T-helper 9 cell (primary cell): Measurements from ENCODE around the gene SMIM22.

Experiments
- DNase-seq: peaks from one replicate; pipeline ENCODE4 v3.0.0-alpha.2; 2020

SMIM22 gene

DNA sequence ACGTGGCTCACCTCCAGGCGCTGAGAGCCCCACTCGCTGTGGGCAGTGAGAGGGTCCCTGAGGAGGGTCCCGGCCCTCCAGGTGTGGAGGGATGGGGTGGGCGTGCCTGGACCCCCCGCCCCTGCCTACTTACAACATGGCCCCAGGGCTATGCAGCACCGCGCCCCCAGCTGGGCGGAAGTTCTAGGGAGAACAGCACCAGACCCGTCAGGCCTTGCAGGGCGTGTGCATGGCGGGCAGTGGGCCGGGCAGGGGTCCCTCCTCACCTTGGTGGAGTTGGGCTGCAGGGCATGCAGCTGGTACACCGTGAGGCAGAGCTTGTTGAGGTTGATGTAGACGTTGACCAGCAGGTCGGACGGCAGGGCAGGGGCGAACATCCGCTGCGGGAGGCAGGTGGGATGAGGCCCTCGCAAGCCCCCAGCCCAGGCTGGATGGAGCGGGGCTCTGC lies 2.7 kb downstream of the SMIM22 start:
- no peak for DNase-seq

GRCh38 chr16:4798456-4798855 lies 3.3 kb downstream of the SMIM22 start:
- DNase-seq, result no peak

DNA sequence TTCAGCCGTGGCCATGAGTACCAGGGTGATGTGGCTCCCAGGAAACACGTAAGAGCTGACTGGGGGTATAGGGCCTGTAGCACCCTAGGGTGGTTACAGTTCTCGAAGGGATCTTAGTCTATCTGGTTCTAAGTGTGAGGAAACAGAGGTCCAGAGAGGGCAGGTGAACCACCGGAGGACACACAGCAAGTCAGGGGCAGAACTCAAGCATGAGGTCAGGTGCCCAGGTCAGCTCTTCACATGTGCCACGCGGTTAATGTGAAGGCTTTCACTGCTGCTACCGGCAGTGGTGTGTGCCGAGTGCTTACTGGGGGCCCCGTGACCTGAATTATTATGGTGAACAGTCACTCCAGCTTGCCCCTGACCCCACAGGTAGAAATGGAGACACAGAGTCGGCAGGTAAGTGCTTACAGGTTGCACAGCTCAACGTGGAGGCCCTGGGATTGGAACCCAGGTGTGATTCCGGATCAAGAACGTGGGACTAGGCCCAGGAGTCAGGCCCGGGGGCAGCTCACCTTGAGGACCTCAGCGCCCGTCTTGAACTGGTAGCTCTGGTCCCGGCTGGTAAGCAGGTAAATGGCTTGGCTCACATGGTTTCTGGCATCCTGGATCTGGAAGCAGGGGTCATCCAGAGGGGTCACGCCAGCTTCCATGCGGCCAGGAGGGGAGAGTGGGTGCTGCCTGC lies 4.1 kb downstream of the SMIM22 start:
- no peak for DNase-seq

DNA sequence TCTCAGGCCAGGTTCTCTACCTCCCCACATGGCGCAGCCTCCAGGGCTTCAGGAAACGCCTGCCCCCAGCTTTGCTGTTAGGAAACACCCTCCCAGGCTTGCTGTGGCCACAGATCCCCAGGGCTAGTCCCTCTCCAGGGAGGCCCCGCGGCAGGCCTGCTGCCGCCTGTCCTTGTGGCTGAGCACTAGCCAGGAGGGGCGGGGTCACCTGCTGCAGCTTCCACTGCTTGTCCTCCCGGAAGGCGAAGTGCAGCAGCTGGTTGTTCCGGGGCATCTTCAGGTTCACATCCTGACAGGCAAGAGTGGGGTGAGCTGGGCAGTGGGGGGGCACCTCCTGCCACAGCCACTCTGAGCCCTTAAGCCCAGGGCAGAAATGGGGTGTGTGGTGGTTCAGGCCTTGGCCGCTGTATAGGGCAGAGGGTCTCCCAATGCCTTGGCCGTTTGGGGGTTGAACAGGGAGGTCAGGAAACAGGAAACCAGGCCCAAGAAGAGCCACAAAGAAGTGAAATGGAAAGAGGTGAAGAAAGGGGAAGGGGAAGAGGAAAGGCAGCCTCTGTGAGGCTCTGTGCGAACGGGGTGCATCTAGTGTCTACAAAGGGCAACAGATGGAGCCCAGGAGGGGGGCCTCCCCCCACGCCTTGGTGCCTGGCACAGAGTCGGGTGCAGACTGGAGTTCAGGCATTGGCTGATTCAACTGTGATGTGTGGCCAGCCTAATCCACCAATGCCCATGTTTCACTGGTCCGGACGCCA lies 5.3 kb downstream of the SMIM22 start:
- no peak for DNase-seq

- no peak for DNase-seq
Observed at GRCh38 chr16:4801051-4801961, 6.1 kb downstream of the SMIM22 start.

DNA sequence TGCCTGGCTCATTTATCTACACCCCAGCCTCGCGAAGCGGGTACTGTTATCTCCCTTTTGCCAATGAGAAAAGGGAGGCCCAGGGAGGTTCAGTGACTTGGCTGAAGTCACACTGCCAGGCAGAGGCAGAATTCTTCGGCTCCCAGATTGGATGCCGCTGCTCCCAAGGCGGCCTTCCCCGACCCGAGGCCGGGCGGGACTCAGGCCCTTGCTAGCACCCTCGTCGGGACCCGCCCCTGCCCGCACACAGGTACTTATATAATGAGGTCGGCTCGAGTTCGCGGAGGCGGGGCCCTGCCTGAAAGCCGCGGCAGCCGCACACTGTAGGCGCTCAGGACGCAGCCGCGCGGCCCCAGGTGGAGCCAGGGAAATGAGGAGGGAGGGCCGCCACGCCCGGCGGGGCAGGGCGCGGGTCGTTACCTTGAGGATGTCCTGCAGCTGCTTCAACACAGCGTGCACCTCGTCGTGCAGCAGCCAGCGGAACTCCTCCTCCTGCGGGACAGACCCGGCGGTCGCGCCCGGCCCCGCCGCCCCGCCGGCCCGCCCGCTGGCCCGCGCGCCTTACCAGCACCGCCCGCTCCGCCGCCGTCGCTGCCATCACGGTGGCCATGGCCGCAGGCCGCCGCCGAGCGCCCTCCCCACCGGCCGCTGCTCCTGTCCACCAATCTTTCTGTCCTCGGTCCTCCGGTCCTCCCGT lies 6.9 kb downstream of the SMIM22 start, which contains the start of gene ROGDI:
ROGDI (minus strand) TSS at position 672 of the 697 bp plus-strand sequence; CDS start at position 610, 62 bp downstream.
- peak; percentile 80 for DNase-seq

DNA sequence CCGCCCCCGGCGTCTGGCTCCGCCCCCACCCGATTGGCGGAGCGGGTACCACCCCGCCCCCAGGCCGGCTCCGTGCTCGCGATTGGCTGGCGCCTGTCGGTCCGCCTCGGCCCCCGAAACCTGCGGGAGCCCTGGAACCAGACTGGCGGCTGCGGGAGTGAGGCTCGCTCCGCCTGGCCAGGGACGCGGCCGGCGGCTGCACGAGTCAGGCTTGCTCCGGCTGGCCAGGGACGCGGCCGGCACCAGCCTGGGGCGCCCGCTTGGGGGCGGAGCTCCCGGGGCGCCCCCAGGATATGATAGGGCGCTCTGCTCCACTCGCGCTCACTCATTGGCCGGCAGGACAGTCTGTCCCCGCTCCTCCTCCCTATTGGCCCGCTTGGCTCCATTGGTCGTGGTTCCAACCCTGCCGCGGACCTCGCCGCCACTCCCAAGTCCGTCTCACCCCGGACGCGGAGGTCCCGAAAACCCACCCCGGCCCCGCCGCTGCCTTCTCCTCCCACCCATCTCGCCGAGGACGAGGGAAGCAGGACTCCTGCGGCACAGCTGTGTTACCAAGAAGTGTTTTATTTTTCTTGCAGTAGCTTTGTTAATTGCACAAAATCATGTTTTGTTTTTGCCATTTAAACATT lies 7.6 kb downstream of the SMIM22 start:
- peak; percentile 84 for DNase-seq

- DNase-seq, result no peak
Observed at GRCh38 chr16:4803401-4803844, 8.3 kb downstream of the SMIM22 start.

DNA sequence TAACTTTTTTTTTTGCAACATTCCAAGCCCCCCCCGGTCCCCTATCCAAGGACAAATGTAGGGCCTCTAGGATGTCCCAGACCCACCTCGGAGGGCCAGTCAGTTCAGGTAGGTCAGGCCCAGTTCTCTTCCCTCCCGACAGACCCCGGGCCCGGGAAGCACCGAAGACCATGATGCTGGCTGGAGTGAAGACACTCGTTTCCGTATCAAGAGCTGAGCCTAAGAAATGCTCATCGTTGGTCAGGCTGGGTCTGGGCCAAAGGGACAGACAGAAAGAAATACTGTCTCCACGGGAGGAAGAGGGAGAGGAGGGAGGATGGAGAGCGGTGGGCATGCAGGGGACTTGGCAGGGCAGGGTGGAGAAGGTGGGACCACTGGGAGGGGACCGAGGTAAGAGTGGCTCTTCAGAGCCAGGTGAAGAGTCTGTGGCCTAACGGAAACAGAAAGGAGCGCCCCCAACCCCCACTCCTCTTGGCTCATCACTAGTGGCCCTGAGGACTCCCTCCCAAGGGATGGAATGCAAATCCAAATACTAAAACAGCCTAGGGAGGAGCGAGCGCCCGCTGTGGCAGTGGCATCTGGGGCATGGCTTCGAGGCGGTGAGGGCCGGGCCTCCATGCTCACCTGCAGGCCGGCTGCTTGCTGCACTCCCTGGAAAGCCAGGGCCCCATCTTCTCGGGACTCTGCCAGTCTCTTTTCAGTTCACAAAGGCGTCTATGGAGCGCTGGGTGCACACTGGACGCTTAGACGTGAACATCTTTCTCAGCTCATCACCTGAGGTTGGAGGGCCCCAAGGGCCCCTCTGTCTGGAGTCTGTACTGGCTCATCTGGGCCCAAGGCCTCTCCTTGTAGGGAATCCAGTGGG lies 9.0 kb downstream of the SMIM22 start:
- DNase-seq, result no peak

- DNase-seq, result no peak
Observed at GRCh38 chr16:4805231-4805630, 10.1 kb downstream of the SMIM22 start.

DNA sequence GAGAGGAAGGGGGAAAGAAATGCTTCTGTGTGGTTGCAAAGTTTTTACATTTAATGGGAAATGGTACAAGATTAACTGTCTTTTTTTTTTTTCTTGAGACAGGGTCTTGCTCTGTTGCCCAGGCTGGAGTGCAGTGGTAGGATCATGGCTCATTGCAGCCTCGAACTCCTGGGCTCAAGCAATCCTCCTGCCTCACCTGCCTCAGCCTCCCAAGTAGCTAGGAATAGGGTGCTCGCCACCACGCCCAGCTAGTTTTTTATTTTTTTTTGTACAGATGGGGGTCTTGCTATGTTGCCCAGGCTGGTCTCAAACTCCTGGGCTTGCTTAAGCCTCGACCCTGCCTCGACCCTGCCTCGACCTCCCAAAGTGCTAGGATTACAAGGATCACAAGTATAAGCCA lies 11.1 kb downstream of the SMIM22 start:
- no peak for DNase-seq

GRCh38 chr16:4811242-4811641 lies 16.1 kb downstream of the SMIM22 start:
- DNase-seq, result no peak

DNA sequence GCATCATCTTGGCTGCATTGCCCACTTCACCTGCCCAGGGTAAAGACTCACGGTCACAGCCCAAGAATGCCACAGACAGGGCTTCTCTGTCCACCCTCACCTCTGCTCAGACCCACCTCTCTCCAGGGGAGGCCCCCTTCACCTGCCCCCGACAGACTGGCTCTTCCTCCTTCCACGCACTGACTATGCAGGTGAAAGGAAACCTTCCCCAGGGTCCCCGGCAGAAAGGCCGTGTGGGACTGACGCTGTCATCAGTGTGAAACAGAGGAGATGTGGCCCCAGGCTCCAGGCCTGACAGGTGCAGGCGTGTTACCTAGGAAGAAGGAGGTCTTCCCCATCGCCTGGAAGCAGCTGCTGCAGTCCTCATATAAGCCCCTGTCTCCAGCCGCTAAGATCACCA lies 16.6 kb downstream of the SMIM22 start:
- DNase-seq, result no peak

GRCh38 chr16:4813251-4814003 lies 18.3 kb downstream of the SMIM22 start:
- DNase-seq, result no peak

GRCh38 chr16:4814046-4814445 lies 18.9 kb downstream of the SMIM22 start:
- no peak for DNase-seq

DNA sequence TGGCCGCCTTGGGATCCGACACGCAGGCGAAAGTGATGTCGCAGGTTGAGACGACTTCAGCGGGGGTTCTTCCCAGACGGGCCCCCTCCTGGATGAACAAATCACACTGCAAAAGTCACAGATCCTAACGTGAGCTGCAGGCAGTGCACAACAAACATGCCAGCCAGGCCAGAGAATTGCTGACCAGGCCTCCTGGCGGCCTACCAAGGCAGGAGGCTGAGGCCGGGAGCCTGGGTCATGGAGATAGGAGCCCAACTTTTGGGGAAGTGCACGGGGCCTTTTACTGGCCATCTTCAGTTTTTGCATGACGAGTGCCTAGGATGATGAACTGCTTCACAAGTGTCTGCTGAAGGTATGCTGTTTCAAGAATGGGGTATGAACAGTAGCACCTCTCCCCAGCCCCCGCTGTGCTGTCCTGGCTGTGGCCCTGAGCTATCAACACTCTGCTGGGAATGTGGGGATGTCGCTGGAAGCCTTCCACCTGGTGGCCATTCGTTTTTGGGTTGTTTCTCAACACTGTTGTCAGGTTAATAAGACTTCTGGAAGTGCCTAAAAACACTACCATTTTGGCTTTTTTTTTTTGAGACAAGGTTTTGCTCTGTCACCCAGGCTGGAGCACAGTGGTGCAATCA lies 19.5 kb downstream of the SMIM22 start:
- DNase-seq, result no peak

DNA sequence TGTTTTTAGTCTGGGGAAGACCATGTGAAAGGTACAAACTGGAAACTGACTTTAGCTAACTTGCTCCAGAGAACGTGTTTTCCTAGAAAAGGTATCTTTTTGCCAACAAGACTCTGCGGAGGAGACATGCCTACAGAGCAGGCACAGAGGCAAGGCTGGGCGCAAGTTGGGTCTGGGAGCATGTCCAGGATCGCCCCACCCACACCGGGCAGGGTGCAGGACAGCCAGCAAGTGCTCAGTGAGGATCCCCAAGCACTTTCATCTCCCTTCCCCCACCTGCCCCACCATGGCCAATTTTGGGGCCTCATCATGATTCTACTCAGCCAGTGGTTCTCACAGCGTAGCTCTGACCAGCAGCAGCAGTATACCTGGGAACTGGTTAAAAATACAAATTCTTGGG lies 25.5 kb downstream of the SMIM22 start:
- no peak for DNase-seq

GRCh38 chr16:4825196-4825595 lies 30.0 kb downstream of the SMIM22 start:
- DNase-seq, result no peak

DNA sequence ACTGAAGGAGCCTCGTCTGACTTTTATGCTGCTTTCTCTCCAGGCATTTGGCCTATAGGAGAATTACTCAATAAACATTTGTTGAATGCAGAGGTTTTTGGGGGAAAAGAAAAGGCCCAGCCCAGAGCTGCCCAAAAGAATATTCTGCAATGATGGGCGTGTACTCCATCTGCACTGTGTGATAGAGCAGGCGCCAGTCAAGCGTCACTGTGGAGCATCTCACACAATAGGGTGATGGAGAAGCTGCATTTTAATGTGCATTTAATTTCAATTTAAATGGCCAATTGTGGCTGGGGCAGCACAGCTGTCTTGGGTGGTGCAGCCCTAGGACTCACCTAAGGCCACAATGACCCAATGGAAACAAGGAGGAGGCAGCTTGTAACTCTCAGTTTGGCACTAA lies 31.4 kb downstream of the SMIM22 start:
- DNase-seq, result no peak

- no peak for DNase-seq
Observed at GRCh38 chr16:4826980-4827379, 31.8 kb downstream of the SMIM22 start.
